NOMO-1 treated with DMSO at 0.1 percent for 48 hours (cell line): Measurements from ENCODE around the gene SH3TC1.

Experiments
- DNase-seq: peaks from one replicate; lab custom pipeline; 2025; ENCODE audit not compliant: unreplicated experiment; lab: John Stamatoyannopoulos, UW

The SH3TC1 gene

GRCh38 chr4:8241211-8241779 is 42.2 kb downstream of the SH3TC1 start:
- no peak for DNase-seq

DNA sequence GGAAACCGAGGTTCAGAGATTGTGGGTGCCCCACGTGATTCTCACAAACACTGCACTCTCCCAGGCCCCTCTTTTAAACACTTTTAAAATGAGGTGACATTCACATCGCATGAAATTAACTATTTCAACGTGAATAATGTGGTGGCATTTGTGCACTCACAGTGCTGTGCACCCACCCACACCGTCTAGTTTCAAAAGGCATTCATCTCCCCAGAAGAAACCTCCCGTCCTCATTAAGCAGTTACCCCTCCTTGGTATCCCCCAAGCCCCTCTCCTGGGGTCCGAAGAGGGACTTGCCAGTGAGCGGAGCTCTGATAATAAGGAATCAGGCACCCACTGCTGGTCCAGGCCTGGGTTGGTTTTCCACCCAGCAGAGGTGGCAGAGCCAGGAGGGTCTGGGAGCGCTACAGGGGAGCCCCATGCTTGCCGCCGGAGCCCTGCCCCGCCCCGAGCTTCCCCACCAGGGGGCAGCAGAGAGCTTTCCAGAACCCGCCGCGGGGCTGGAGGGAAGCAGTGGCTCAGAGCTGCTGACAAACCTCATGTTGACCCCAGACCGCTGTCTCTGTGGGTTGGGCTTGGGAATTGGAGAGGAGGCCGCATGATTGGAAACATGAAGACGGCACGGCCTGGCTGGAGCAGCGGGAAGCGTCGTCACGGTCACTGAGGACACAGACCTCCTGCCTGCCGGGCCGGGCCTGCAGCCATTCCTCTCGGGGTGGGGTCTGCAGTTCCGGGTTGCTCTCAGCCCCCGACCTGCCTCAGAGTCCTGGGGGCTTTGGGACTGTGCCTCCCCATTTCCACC is 43.0 kb downstream of the SH3TC1 start:
- peak; percentile 50 for DNase-seq

GRCh38 chr4:8242782-8243560 is 43.9 kb downstream of the SH3TC1 start:
- no peak for DNase-seq

GRCh38 chr4:8244001-8244757 is 45.1 kb downstream of the SH3TC1 start:
- no peak for DNase-seq

DNA sequence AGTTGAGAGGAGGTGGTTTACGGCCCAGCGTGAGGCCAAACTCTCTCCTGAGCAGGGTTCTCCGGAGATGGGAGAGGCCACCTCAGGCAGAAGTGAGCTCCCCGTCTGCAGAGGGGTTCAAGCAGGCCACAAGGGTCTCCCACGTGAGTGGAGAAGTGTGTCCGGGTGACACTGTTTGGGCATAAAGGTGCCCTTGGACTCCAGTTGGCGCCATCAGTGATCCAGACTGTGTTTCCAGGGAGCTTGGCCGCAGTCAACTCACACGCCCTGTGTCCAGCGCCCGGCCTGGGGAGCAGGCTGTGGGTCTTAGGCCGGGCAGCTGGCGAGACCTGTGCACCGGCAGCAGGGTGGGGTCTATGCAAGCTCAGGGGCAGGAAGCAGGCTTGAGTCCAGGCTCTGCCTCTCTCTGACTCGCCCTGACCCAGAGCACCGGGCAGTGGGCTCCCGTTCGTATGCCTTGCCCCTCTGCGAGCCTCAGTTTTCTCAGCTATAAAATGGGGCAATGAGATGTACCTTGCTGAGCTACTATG is 45.9 kb downstream of the SH3TC1 start:
- DNase-seq: no peak

DNA sequence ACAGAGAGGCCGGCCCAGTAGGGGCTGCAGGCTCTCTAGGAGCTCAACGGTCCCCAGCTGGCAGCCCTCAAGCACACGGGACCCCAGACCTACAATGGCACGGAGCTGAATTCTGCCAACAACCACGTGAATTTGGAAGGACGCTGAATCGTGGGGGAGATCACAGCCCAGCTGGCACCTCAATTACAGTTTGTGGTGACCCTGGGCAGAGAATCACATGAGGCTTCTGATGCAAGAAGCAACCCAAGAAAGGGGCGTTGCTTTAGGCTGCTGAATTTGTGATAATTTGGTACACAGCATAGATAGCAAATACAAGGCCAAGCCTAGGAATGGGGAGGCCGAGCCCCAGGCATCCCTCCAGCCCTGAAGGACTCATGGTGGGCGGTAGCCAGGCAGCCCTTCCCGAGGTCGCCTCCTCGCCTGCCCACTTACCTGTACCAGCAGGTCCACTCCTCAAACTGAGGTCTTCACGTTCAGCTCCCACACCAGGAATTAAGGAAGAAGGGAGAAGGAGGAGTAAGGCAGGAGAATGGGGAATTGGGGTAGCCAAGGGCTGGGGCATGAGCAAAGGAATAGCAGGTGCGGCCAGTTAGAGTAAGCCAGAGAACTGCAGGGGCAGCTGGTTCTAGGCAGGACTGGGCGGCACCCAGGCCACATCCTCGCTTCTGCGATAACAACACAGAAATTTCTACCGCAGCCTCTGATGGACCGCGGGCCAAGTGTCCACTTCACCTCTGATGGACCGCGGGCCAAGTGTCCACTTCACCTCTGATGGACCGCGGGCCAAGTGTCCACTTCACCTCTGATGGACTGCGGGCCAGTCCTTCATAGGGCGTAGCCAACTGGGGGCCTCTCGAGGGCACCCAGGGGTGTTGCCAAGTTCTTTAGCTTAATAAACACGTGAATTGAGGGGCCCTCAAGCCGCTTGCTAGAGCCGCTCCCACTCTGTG is 47.1 kb downstream of the SH3TC1 start:
- no peak for DNase-seq

DNA sequence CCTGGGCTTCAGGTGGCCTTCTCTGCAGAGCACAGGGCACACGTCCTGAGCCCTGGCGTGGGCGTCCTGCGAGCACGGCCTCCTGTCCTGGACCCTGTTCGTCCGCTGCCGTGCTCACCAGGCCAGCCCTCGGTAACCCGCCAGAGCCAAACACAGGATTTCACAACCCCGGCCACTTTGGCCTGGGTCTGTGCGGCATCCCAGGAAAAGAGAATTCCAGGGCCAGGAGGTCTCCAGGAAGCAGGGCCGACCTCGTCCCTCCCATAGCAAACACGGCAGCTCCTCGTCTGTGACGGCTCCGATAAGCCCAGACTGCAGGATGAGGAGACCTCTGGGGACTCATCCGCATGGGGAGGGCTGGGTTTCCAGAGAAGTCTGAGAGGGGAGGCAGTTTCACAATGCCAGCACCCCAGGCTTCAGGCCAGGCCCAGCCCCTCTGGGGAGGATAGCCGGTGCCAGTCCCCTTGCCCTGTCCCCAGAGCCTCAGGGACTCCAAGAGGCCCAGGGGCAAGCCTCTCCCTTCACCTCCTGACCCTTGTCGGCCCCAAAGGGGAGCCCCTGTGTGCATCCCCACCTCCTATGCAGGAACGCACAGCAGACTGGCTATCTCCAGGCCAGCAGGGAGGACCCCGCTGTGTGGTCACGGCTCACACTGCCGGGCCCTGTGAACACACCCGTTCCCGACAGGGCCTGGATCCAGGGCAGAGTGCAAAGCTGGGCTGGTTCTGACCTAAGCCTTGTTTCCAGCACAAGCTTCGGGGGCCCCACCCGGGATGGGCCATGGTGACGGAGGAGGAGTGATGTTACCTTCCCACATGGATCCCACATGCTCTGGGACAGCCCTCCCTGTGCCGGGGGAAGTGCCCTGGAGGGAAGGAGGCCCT is 48.2 kb downstream of the SH3TC1 start:
- no peak for DNase-seq

DNA sequence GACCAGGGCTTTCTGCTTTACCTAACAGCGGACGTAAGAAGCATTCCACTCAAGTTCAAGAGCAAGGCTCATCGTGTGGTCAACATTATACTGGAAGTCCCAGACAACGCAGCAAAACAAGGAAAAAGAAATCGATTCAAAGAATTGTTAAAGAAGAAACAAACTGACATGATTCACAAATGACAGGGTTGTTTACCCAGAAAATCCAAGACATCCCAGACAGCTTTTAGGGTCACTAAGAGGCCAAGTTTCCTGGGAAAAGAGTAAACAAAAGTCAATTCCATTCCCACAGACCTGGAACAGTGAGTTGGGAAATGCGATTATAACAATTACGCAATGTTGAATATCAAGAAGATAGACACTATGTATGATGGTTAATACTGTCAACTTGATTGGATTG is 49.0 kb downstream of the SH3TC1 start:
- DNase-seq: no peak

- DNase-seq: no peak
These were observed 51.1 kb downstream of the SH3TC1 start for GRCh38 chr4:8250227-8250626.

DNA sequence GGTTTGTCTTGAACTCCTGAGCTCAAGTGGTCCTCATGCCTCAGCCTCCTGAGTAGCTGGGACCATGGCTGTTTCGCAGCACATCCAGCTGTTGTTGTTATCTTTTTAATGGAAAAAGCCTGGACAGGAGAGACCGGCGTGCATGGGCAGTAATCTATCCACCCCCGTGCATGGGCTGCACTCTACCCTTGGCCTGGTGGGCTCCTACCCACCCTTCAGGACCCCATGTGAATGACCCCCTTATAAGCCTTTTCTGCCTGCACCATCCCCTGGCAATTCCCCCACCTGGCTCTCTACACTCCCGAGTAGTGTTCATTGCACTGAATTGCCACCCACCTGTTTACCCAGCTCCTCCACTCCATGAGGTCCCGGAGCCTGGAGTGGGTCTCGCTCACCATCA is 51.5 kb downstream of the SH3TC1 start:
- no peak for DNase-seq

DNA sequence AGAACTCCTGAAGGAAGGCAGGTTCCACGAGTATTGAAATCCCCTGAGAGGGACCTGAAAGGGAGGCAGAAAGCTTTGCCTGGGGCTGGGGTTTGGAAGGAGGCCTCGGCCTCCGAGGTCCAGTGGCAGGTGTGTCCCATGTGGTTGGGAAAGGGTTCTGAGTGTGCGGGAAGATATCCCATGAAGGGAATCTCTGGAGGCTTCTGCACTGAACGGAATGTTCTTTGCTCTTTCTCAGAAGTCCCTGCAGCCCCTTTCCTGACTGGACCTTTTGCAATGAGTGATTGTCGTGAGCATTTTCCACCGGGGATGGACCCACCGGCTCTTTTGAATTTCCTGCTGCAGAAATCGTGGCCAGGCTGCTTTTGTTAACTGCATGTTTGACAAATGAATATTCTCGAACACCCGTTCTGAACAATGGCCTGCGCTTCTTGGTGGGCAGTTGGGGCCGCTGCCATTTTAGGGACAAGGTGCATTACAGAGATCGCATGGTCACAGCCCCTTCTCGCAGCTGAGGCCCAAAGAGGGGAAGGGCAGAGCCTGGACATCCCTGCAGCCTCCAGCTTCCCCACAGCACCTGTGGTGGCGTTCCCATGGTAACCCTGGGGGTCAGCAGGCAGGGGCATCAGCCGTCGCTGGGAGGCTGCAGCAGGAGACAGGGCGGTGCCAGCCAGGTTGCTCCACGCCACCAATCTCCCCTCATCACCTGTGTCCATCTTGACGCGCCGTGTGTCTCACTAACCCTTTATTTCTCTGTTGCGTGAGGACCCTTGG is 52.2 kb downstream of the SH3TC1 start:
- no peak for DNase-seq

- DNase-seq: no peak
These were observed 53.4 kb downstream of the SH3TC1 start for GRCh38 chr4:8252301-8253173.

DNA sequence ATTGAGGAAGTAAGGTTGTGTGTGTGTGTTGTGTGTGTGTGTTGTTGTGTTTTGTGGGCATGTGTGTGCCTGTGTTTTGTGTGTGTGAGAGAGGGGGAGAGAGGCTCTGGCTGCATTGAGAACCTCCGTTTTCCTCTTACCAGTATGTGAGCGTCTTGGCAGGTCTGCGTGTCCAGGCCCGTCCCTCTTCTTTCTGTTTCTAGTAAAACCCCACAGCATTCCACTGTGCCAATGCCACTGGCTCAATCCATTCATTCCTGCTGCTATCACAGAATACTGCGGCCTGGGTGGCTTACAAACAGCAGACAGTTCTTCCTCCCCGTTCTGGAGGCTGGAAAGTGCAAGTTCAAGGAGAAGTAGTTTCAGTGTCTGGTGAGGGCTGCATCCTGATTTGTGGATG is 55.0 kb downstream of the SH3TC1 start:
- DNase-seq: no peak

DNA sequence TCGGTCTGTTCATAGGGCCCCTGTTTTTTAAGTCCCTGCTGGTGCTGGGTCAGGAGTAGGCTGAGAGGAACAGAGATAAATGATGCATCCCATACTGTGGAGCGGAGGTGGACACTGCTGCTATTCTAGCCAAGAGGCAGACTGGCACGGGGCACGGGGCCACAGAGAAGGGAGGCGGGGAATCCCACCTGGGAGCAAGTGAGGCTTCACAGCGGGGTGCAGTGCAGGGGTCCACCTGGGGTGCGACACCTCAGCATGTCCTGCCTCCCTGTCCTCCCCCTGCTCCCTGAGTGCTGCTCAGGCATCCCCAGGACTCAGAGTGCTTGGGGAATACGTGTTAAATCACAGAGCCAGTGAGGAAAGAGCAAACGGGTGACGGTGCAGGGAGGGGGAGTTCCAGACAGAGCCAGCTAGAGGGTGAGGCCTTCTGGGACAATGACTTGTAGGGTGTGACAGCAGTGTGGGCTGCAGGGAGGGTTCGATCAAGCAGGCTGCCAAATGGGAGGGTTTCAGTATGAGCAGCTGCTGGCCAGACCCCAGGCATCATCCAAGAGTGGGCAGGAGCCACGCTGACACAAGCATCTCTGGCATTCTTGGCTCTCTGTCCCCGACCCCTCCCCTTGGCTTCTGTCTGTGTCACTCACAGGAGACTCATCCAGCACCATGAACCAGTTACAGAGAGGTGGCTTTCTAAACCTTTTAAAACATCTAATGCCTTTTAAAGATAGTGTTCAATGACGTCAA is 56.8 kb downstream of the SH3TC1 start:
- no peak for DNase-seq

GRCh38 chr4:8257854-8258253 is 58.8 kb downstream of the SH3TC1 start:
- no peak for DNase-seq

- no peak for DNase-seq
These were observed 59.6 kb downstream of the SH3TC1 start for GRCh38 chr4:8258552-8259212.
